ENCODE measurements around the gene GBF1. TPM values are rescaled to one million over a fixed set of nuclear protein-coding genes. Genes with fewer than 3 reads are reported as not detected.

The GBF1 gene
- polyA plus RNA-seq, 1 of the 3 experiments (the other 2 are of a cell fraction), result 12.3 TPM

GRCh38 chr10:102341038-102341688, 95.8 kb downstream of the GBF1 start:
- H4K20me1 ChIP-seq (ENCODE audit: insufficient read depth), result no peaks in the 10 kb centered on the region
- ChIA-PET CTCF (interaction anchor here (1.2 to 4.7 kb wide), 5 partner anchors 11 to 172 kb away, joined by 3 to 45 read pairs (median 12); no protein-coding TSS in a partner anchor), POLR2A (no interaction called here)
- H3K4me3 ChIP-seq (ENCODE audit: low read depth in 2 of 2, low read length in 1 of 2), result no peak overlapping the region
- H3K36me3 ChIP-seq (replicated peaks in 1 of 2; ENCODE audit: control insufficient read depth in 1 of 2, insufficient read depth in 2 of 2, low read length in 1 of 2), result peaks cover 0 to 4% of the 10 kb centered on the region in 2 experiments
- no peak overlapping the region for H2AFZ ChIP-seq (ENCODE audit: low read depth)
- peaks cover 0 to 20% of the 10 kb centered on the region in 2 experiments; a peak in 2 of 4 replicates for H3K4me1 ChIP-seq (ENCODE audit: control insufficient read depth in 1 of 2, insufficient read depth in 2 of 2, low read depth in 1 of 2, low read length in 1 of 2)
- no peaks in the 10 kb centered on the region; the same call in 1 of the 2 replicates for H3K79me2 ChIP-seq (ENCODE audit: insufficient read depth)
- DNase-seq, result no peak
- no peaks in the 10 kb centered on the region for H3K9me3 ChIP-seq
- TF ChIP-seq MXI1 (IDR thresholded peaks at IDR 0.05; ENCODE audit: low read depth, low read length), result no peak
- no peak overlapping the region for H3K4me2 ChIP-seq
- H3K9me2 ChIP-seq, result no peaks in the 10 kb centered on the region
- 72% methylated on average over 2 of the region's 2 CpGs for WGBS (ENCODE audit: low lambda C conversion rate)
- H3K27ac ChIP-seq (ENCODE audit: low read depth in 2 of 2, low read length in 1 of 2), result 0 out of 4 replicates have a peak overlapping the region, but pooled peaks of 1 of the 2 experiments have one; percentile 73
- peaks cover 30% of the 10 kb centered on the region for H3F3A ChIP-seq (replicated peaks; ENCODE audit: insufficient read depth)
- no peak overlapping the region for H3K9ac ChIP-seq
- H3K27me3 ChIP-seq (ENCODE audit: insufficient read depth), result no peaks in the 10 kb centered on the region

- H3K9ac ChIP-seq, result peak overlapping the region; percentile 41; the same call in 1 of the 2 replicates
- no peaks in the 10 kb centered on the region for H3K9me2 ChIP-seq
- POLR2A ChIA-PET, result no interaction called here
- no peaks in the 10 kb centered on the region for H3K9me3 ChIP-seq
- H2AFZ ChIP-seq (ENCODE audit: low read depth), result no peak overlapping the region
- no peaks in the 10 kb centered on the region for H4K20me1 ChIP-seq (ENCODE audit: insufficient read depth)
- peak overlapping the region in 1 of 2 experiments; percentile 73; a peak in 2 of 4 replicates for H3K27ac ChIP-seq (ENCODE audit: low read depth in 2 of 2, low read length in 1 of 2)
- peak overlapping the region; percentile 10; the same call in 1 of the 2 replicates for H3K4me2 ChIP-seq
- no peak for TF ChIP-seq NFIC (IDR thresholded peaks at IDR 0.05; ENCODE audit: borderline replicate concordance)
- no peak for TF ChIP-seq SMC3 (IDR thresholded peaks at IDR 0.05; ENCODE audit: low read depth, low read length)
- no peak for TF ChIP-seq SIN3A (IDR thresholded peaks at IDR 0.05; ENCODE audit: borderline replicate concordance, low read depth, low read length)
- TF ChIP-seq TAF1 (IDR thresholded peaks at IDR 0.05; ENCODE audit: borderline replicate concordance, low read depth, low read length), result no peak
- TF ChIP-seq POLR2AphosphoS5 (IDR thresholded peaks at IDR 0.05; ENCODE audit: low read depth, low read length), result no peak
- TF ChIP-seq GATA2 (CRISPR knock-in tag; IDR thresholded peaks at IDR 0.05), result no peak
- no peak for TF ChIP-seq IRF3 (IDR thresholded peaks at IDR 0.05; ENCODE audit: low read depth, low read length)
- no peak for TF ChIP-seq CHD2 (IDR thresholded peaks at IDR 0.05; ENCODE audit: low read length, partially characterized antibody)
- no peak for TF ChIP-seq ZBTB33 (IDR thresholded peaks at IDR 0.05; ENCODE audit: borderline replicate concordance, low read depth)
- no peak for DNase-seq
- CTCF ChIA-PET, result interaction anchor here (0.8 to 4.7 kb wide), 5 partner anchors 10 to 173 kb away, joined by 3 to 45 read pairs (median 6); no protein-coding TSS in a partner anchor
- H3K36me3 ChIP-seq (replicated peaks in 1 of 2; ENCODE audit: control insufficient read depth in 1 of 2, insufficient read depth in 2 of 2, low read length in 1 of 2), result peaks cover 0 to 13% of the 10 kb centered on the region in 2 experiments
- 48% methylated on average over 2 of the region's 2 CpGs for WGBS (ENCODE audit: low lambda C conversion rate)
- no peaks in the 10 kb centered on the region for H3K27me3 ChIP-seq (ENCODE audit: insufficient read depth)
- H3K79me2 ChIP-seq (ENCODE audit: insufficient read depth), result no peaks in the 10 kb centered on the region; the same call in 1 of the 2 replicates
- peaks cover 0 to 20% of the 10 kb centered on the region in 2 experiments; a peak in 2 of 4 replicates for H3K4me1 ChIP-seq (ENCODE audit: control insufficient read depth in 1 of 2, insufficient read depth in 2 of 2, low read depth in 1 of 2, low read length in 1 of 2)
- H3F3A ChIP-seq (replicated peaks; ENCODE audit: insufficient read depth), result peaks cover 32% of the 10 kb centered on the region
- H3K4me3 ChIP-seq (ENCODE audit: low read depth in 2 of 2, low read length in 1 of 2), result no peak overlapping the region
Observed at GRCh38 chr10:102342458-102342857, 97.1 kb downstream of the GBF1 start.
